MCF 10A (cell line): Measurements from ENCODE around the gene ZMYM4. TPM values are rescaled to one million over a fixed set of nuclear protein-coding genes. Genes with fewer than 3 reads are reported as not detected.

Experiments used
- BruUV-seq: library from RNA; stranded (reverse); fragments of 400-500 nt; replicated peaks from 2 replicates; lab custom pipeline; 2021; lab: Mats Ljungman, UMichigan
- CTCF ChIA-PET: fragments of 300-600 bp; sonication (Branson Sonifier 250); formaldehyde crosslinking; extraction: SDS; loops from one replicate; lab custom pipeline; 2021; ENCODE audit warnings: antibody characterized with exemption, inconsistent platforms; lab: Yijun Ruan, JAX
- POLR2A ChIA-PET: fragments of 300-600, 350-650 bp; sonication (Branson Sonifier 250); formaldehyde crosslinking; extraction: SDS; loops from one replicate; lab custom pipeline; 2020; ENCODE audit warnings: antibody characterized with exemption, inconsistent platforms; lab: Yijun Ruan, JAX
- DNase-seq: peaks from one replicate; pipeline ENCODE4 v3.0.0-alpha.2; 2018; ENCODE audit not compliant: unreplicated experiment
- H3K27ac Mint-ChIP-seq: one replicate; pipeline ENCODE4 v1.8.0; 2022; ENCODE audit warnings: mild to moderate bottlenecking, low read depth, mixed read lengths; ENCODE audit not compliant: unreplicated experiment
- H3K27me3 Mint-ChIP-seq: one replicate; pipeline ENCODE4 v1.8.0; 2022; ENCODE audit warnings: mixed read lengths; ENCODE audit not compliant: insufficient read depth, unreplicated experiment
- H3K36me3 Mint-ChIP-seq: one replicate; pipeline ENCODE4 v1.8.0; 2022; ENCODE audit warnings: mild to moderate bottlenecking, moderate library complexity, mixed read lengths; ENCODE audit not compliant: insufficient read depth, unreplicated experiment
- H3K4me1 Mint-ChIP-seq: one replicate; pipeline ENCODE4 v1.8.0; 2022; ENCODE audit warnings: mixed read lengths; ENCODE audit not compliant: insufficient read depth, unreplicated experiment
- H3K4me3 Mint-ChIP-seq: one replicate; pipeline ENCODE4 v1.8.0; 2022; ENCODE audit warnings: mild to moderate bottlenecking, moderate library complexity, mixed read lengths; ENCODE audit not compliant: unreplicated experiment
- H3K9me3 Mint-ChIP-seq: one replicate; pipeline ENCODE4 v1.8.0; 2022; ENCODE audit warnings: mixed read lengths; ENCODE audit not compliant: unreplicated experiment
- CTCF ChIP-seq: fragments of 200-600 bp; IDR thresholded peaks from one replicate; pipeline ENCODE4 v1.8.0; 2022; ENCODE audit warnings: antibody characterized with exemption, mild to moderate bottlenecking; ENCODE audit not compliant: unreplicated experiment
- intact Hi-C: fragments of 100-400 bp; cut with micrococcal nuclease; formaldehyde crosslinking; loops from 2 replicates; pipeline ENCODE4 v1.14.1; 2022
- total RNA-seq: library from RNA; stranded (reverse); gene quantifications from 2 replicates; pipeline ENCODE4 v1.2.3, GENCODE V29; 2022

The ZMYM4 gene
- total RNA-seq, 1 experiment from 2014 or later = 62.0 TPM

- H3K27ac Mint-ChIP-seq = peak overlapping the region; percentile 28
- peaks cover 31% of the 10 kb centered on the region for H3K36me3 Mint-ChIP-seq
- ChIA-PET POLR2A (no interaction called here), CTCF (interaction anchor here (0.5 to 0.6 kb wide), 2 partner anchors 36 to 71 kb away, joined by 3 to 4 read pairs; no protein-coding TSS in a partner anchor)
- TF ChIP-seq CTCF = no peak
- H3K4me3 Mint-ChIP-seq = no peak overlapping the region
- no peak for DNase-seq
- BruUV-seq = no TSS peak
- H3K9me3 Mint-ChIP-seq = no peaks in the 10 kb centered on the region
- H3K4me1 Mint-ChIP-seq = peaks cover 10% of the 10 kb centered on the region
- no peaks in the 10 kb centered on the region for H3K27me3 Mint-ChIP-seq
- intact Hi-C loops = no loop called here
Observed at GRCh38 chr1:35305383-35305782, 36.9 kb downstream of the ZMYM4 start.

- CTCF ChIA-PET = interaction anchor here (0.6 kb wide), 1 partner anchor 125 kb away, joined by 3 read pairs; no protein-coding TSS in a partner anchor
- H3K9me3 Mint-ChIP-seq = no peaks in the 10 kb centered on the region
- no peaks in the 10 kb centered on the region for H3K27me3 Mint-ChIP-seq
- no peak for TF ChIP-seq CTCF
- intact Hi-C loops = no loop called here
- BruUV-seq = no TSS peak
- no peak for DNase-seq
- peaks cover 37% of the 10 kb centered on the region for H3K36me3 Mint-ChIP-seq
- peaks cover 9% of the 10 kb centered on the region for H3K4me1 Mint-ChIP-seq
- POLR2A ChIA-PET = interaction anchor here (0.9 kb wide), 1 partner anchor 8 kb away, joined by 3 read pairs; no protein-coding TSS in a partner anchor
- H3K27ac Mint-ChIP-seq = no peak overlapping the region
- H3K4me3 Mint-ChIP-seq = no peak overlapping the region
Observed at GRCh38 chr1:35315649-35316048, 47.1 kb downstream of the ZMYM4 start.

- no peaks in the 10 kb centered on the region for H3K9me3 Mint-ChIP-seq
- H3K36me3 Mint-ChIP-seq = peaks cover 31% of the 10 kb centered on the region
- intact Hi-C loops = no loop called here
- no peak for TF ChIP-seq CTCF
- no TSS peak for BruUV-seq
- H3K4me1 Mint-ChIP-seq = peaks cover 9% of the 10 kb centered on the region
- H3K27me3 Mint-ChIP-seq = no peaks in the 10 kb centered on the region
- H3K4me3 Mint-ChIP-seq = no peak overlapping the region
- peak; percentile 7 for DNase-seq
- no peak overlapping the region for H3K27ac Mint-ChIP-seq
- POLR2A ChIA-PET = interaction anchor here (0.9 to 1.3 kb wide), 2 partner anchors 8 to 15 kb away, joined by 3 to 6 read pairs; no protein-coding TSS in a partner anchor
- CTCF ChIA-PET = interaction anchor here (0.6 to 0.7 kb wide), 2 partner anchors 125 to 136 kb away, joined by 3 read pairs; no protein-coding TSS in a partner anchor
Observed at GRCh38 chr1:35316264-35316663, 47.8 kb downstream of the ZMYM4 start.

- DNase-seq = peak; percentile 5
- POLR2A ChIA-PET = no interaction called here
- no peak overlapping the region for H3K27ac Mint-ChIP-seq
- H3K4me1 Mint-ChIP-seq = peaks cover 22% of the 10 kb centered on the region
- no peaks in the 10 kb centered on the region for H3K9me3 Mint-ChIP-seq
- intact Hi-C loops = no loop called here
- no peak overlapping the region for H3K4me3 Mint-ChIP-seq
- no peaks in the 10 kb centered on the region for H3K27me3 Mint-ChIP-seq
- TF ChIP-seq CTCF = no peak
- H3K36me3 Mint-ChIP-seq = peaks cover 44% of the 10 kb centered on the region
- CTCF ChIA-PET = interaction anchor here (0.8 kb wide), 1 partner anchor 52 kb away, joined by 3 read pairs; no protein-coding TSS in a partner anchor
- BruUV-seq = no TSS peak
Observed at GRCh38 chr1:35319988-35320713, 51.6 kb downstream of the ZMYM4 start.
